OCI-LY1 (cell line): ENCODE measurements around the gene ANKRD66.

Experiments
- CTCF ChIP-seq: fragments of 200-600 bp; sonication (generic), shearing (Covaris generic); IDR thresholded peaks from 2 replicates; pipeline ENCODE4 v1.5.1; 2017; ENCODE audit warnings: mild to moderate bottlenecking, antibody characterized with exemption, low read length, moderate library complexity, mixed read lengths
- EZH2 ChIP-seq: fragments of 200-600 bp; sonication (generic), shearing (Covaris generic); IDR thresholded peaks from 2 replicates; pipeline ENCODE4 v1.8.0; 2017; ENCODE audit warnings: borderline replicate concordance, mixed run types, mild to moderate bottlenecking, antibody characterized with exemption, low read length, moderate library complexity, mixed read lengths

GRCh38 chr6:46719099-46719498 is 27.6 kb upstream of the ANKRD66 start:
- TF ChIP-seq CTCF (no peak), EZH2 (no peak)
